Left ventricle myocardium inferior (tissue), 1 donor: ENCODE data around the gene ZFP36L2. TPM values are rescaled to one million over a fixed set of nuclear protein-coding genes. Genes with fewer than 3 reads are reported as not detected.

Experiments
- DNase-seq: peaks from one replicate; pipeline ENCODE4 v3.0.0-alpha.2; 2020
- H3K27ac ChIP-seq: fragments of 200-600 bp; replicated peaks from 2 replicates; pipeline ENCODE4 v1.8.0; 2021
- H3K27me3 ChIP-seq: fragments of 200-600 bp; 2 replicates; pipeline ENCODE4 v1.8.0; 2021; ENCODE audit warnings: low read depth
- H3K36me3 ChIP-seq: fragments of 200-600 bp; 2 replicates; pipeline ENCODE4 v1.8.0; 2021
- H3K4me1 ChIP-seq: fragments of 200-600 bp; 2 replicates; pipeline ENCODE4 v1.8.0; 2021
- H3K4me3 ChIP-seq: fragments of 200-600 bp; 2 replicates; pipeline ENCODE4 v1.8.0; 2021; ENCODE audit warnings: mild to moderate bottlenecking, moderate library complexity
- H3K9me3 ChIP-seq: fragments of 200-600 bp; replicated peaks from 2 replicates; pipeline ENCODE4 v1.8.0; 2021
- CTCF ChIP-seq: fragments of 200-600 bp; IDR thresholded peaks from 2 replicates; pipeline ENCODE4 v1.8.0; 2021; ENCODE audit warnings: antibody characterized with exemption, mild to moderate bottlenecking, borderline replicate concordance
- intact Hi-C: fragments of 100-400 bp; cut with micrococcal nuclease; formaldehyde crosslinking; loops from one replicate; pipeline ENCODE4 v1.11.0; 2022
- total RNA-seq: library from RNA; stranded (reverse); fragmentation: NEBNext Ultra II Directional; extraction: Animal tissue kit (Norgen Biotek cat#: 25700); gene quantifications from one replicate; pipeline ENCODE4 v1.2.1, GENCODE V29; 2021
- donor health status: DM: no; HTN: yes; CAD: no; lungs with severe emphysema.

Gene ZFP36L2
- total RNA-seq, 1 donor from 2014 or later = 48.5 TPM

GRCh38 chr2:43175020-43175441 lies 51.4 kb downstream of the ZFP36L2 start:
- H3K27me3 ChIP-seq = no peaks in the 10 kb centered on the region
- TF ChIP-seq CTCF = no peak
- no peaks in the 10 kb centered on the region for H3K36me3 ChIP-seq
- H3K4me3 ChIP-seq = no peak overlapping the region
- intact Hi-C loops = no loop called here
- H3K9me3 ChIP-seq = peaks cover 27% of the 10 kb centered on the region
- H3K27ac ChIP-seq = peak overlapping the region; percentile 71
- no peak for DNase-seq
- H3K4me1 ChIP-seq = peaks cover 43% of the 10 kb centered on the region

GRCh38 chr2:43174368-43174916 lies 52.0 kb downstream of the ZFP36L2 start:
- Histone ChIP-seq H3K4me1 (peaks cover 46% of the 10 kb centered on the region), H3K27me3 (no peaks in the 10 kb centered on the region), H3K27ac (peak overlapping the region; percentile 71), H3K9me3 (peaks cover 27% of the 10 kb centered on the region), H3K4me3 (no peak overlapping the region), H3K36me3 (no peaks in the 10 kb centered on the region)
- TF ChIP-seq CTCF = no peak
- DNase-seq = no peak
- intact Hi-C loops = no loop called here
